PC-3 (cell line): Measurements from ENCODE around the gene WDR91. TPM values are rescaled to one million over a fixed set of nuclear protein-coding genes. Genes with fewer than 3 reads are reported as not detected.

ENCODE experiments used
- ATAC-seq: fragments of 200-7000 bp; cut with Tn5 transposase; 2 replicates; pipeline ENCODE4 v1.9.1; 2020; ENCODE audit warnings: mild to moderate bottlenecking, moderate library complexity
- BruUV-seq: library from RNA; stranded (reverse); fragments of 400-500 nt; replicated peaks from 2 replicates; lab custom pipeline; 2021; lab: Mats Ljungman, UMichigan
- CTCF ChIA-PET: fragments of 300-600 bp; sonication (Branson Sonifier 250); formaldehyde crosslinking; loops from one replicate; lab custom pipeline; 2022; ENCODE audit warnings: antibody characterized with exemption; lab: Charles Lee
- POLR2A ChIA-PET: fragments of 300-600 bp; sonication (Branson Sonifier 250); formaldehyde crosslinking; loops from one replicate; lab custom pipeline; 2022; ENCODE audit warnings: antibody characterized with exemption; ENCODE audit not compliant: unreplicated experiment; lab: Charles Lee
- DNase-seq: peaks from one replicate; pipeline ENCODE4 v3.0.0-alpha.2; 2015
- H2AFZ ChIP-seq: fragments of 300-600 bp; sonication (generic); 2 replicates; pipeline ENCODE4 v1.6.0; 2016; ENCODE audit warnings: antibody characterized with exemption, low read length
- H3F3A ChIP-seq: fragments of 300-600 bp; sonication (generic); one replicate; pipeline ENCODE4 v1.6.0; 2017; ENCODE audit warnings: antibody characterized with exemption, low read length, control low read depth, mild to moderate bottlenecking; ENCODE audit not compliant: unreplicated experiment
- H3K27ac ChIP-seq: fragments of 300-600 bp; sonication (generic); 2 replicates; pipeline ENCODE4 v1.5.1; 2016; ENCODE audit warnings: mild to moderate bottlenecking, low read length
- H3K27me3 ChIP-seq: fragments of 300-600 bp; sonication (generic); 2 replicates; pipeline ENCODE4 v1.6.1; 2016; ENCODE audit warnings: low read length, mixed read lengths
- H3K36me3 ChIP-seq: fragments of 300-600 bp; sonication (generic); 2 replicates; pipeline ENCODE4 v1.6.1; 2016; ENCODE audit warnings: low read depth, mixed run types, low read length, mixed read lengths
- H3K4me1 ChIP-seq: fragments of 300-600 bp; sonication (generic); 2 replicates; pipeline ENCODE4 v1.5.1; 2016; ENCODE audit warnings: low read length; ENCODE audit not compliant: insufficient read depth
- H3K4me2 ChIP-seq: fragments of 300-600 bp; sonication (generic); 2 replicates; pipeline ENCODE4 v1.6.0; 2016; ENCODE audit warnings: low read length
- H3K4me3 ChIP-seq: fragments of 300-600 bp; sonication (generic); 2 replicates; pipeline ENCODE4 v1.5.1; 2016; ENCODE audit warnings: mild to moderate bottlenecking, low read length, mixed read lengths
- H3K79me2 ChIP-seq: fragments of 300-600 bp; sonication (generic); 2 replicates; pipeline ENCODE4 v1.6.1; 2017; ENCODE audit warnings: low read length, mixed read lengths
- H3K9ac ChIP-seq: fragments of 300-600 bp; sonication (generic); 2 replicates; pipeline ENCODE4 v1.6.0; 2016; ENCODE audit warnings: mild to moderate bottlenecking, low read length
- H3K9me2 ChIP-seq: fragments of 300-600 bp; sonication (generic); replicated peaks from 2 replicates; pipeline ENCODE4 v1.6.1; 2016; ENCODE audit warnings: mixed run types, low read length, mixed read lengths
- H3K9me3 ChIP-seq: fragments of 300-600 bp; sonication (generic); 2 replicates; pipeline ENCODE4 v1.6.1; 2016; ENCODE audit warnings: low read length, mixed read lengths
- H4K20me1 ChIP-seq: fragments of 300-600 bp; sonication (generic); 2 replicates; pipeline ENCODE4 v1.6.1; 2016; ENCODE audit warnings: low read length, mixed read lengths
- EZH2 ChIP-seq: fragments of 300-600 bp; sonication (generic); IDR thresholded peaks from one replicate; pipeline ENCODE4 v1.6.1; 2017; ENCODE audit warnings: antibody characterized with exemption, mild to moderate bottlenecking, low read length; ENCODE audit not compliant: unreplicated experiment
- EZH2phosphoT487 ChIP-seq: fragments of 300-600 bp; sonication (generic); IDR thresholded peaks from 2 replicates; pipeline ENCODE4 v1.6.1; 2018; ENCODE audit warnings: mild to moderate bottlenecking, antibody characterized with exemption, low read length, borderline replicate concordance
- intact Hi-C: fragments of 100-400 bp; cut with micrococcal nuclease; formaldehyde crosslinking; loops from 2 replicates; pipeline ENCODE4 v1.9.0; 2023
- total RNA-seq: library from RNA; depleted of rRNA; stranded (reverse); fragments of >200 nt; gene quantifications from 2 replicates; pipeline ENCODE4 v1.2.3, GENCODE V29; 2014
- TF ChIP-seq, protein P1 (sequence below): fragments of 300-600 bp; sonication (generic); conservative IDR thresholded peaks from 2 replicates; pipeline ENCODE4 v1.5.1; 2017; ENCODE audit warnings: antibody characterized with exemption, low read depth, mild to moderate bottlenecking, low read length

Gene WDR91
- total RNA-seq, 1 experiment from 2014 or later = 12.3 TPM

DNA sequence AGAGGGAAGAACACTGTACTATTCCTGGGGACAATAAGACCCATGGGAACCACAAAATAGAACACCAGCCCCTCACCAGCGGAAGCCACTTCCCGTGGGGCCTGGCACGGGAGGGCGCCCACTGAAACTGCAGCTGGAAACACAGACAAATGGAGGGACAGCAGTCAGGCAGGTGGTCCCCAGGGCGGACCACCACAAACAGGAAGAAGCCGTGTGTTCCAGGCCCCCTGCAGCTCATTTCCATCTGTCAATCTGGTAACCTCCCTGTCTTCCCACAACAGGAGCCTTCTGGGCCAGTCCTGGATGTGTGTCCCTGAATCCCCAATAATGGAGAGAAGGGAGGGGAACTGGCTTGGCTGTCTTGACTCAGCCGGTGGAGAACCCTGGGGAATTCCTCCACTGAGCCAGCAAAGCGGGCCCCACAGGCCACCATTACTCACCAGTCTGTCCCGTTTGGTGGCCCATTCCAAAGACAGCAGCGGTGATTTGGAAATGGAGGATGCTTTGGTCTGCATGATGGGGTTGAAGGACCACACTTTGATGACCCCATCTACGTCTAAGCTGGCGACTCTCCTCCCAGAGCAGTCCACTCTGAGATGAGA is 16.7 kb downstream of the WDR91 start:
- CTCF ChIA-PET = no interaction called here
- Histone ChIP-seq H3F3A (no peaks in the 10 kb centered on the region), H3K27me3 (no peaks in the 10 kb centered on the region), H3K4me1 (no peaks in the 10 kb centered on the region), H3K9me3 (no peaks in the 10 kb centered on the region), H4K20me1 (no peaks in the 10 kb centered on the region), H3K4me3 (no peak overlapping the region), H2AFZ (no peak overlapping the region), H3K4me2 (no peak overlapping the region), H3K9me2 (no peaks in the 10 kb centered on the region), H3K36me3 (no peaks in the 10 kb centered on the region), H3K27ac (no peak overlapping the region), H3K9ac (no peak overlapping the region), H3K79me2 (no peaks in the 10 kb centered on the region)
- DNase-seq (no peak), ATAC-seq (no peak)
- no TSS peak for BruUV-seq
- intact Hi-C loops = no loop called here
- TF ChIP-seq, protein P1, sequence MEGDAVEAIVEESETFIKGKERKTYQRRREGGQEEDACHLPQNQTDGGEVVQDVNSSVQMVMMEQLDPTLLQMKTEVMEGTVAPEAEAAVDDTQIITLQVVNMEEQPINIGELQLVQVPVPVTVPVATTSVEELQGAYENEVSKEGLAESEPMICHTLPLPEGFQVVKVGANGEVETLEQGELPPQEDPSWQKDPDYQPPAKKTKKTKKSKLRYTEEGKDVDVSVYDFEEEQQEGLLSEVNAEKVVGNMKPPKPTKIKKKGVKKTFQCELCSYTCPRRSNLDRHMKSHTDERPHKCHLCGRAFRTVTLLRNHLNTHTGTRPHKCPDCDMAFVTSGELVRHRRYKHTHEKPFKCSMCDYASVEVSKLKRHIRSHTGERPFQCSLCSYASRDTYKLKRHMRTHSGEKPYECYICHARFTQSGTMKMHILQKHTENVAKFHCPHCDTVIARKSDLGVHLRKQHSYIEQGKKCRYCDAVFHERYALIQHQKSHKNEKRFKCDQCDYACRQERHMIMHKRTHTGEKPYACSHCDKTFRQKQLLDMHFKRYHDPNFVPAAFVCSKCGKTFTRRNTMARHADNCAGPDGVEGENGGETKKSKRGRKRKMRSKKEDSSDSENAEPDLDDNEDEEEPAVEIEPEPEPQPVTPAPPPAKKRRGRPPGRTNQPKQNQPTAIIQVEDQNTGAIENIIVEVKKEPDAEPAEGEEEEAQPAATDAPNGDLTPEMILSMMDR = no peak
- TF ChIP-seq EZH2 = no peak
- no peak for TF ChIP-seq EZH2phosphoT487
- POLR2A ChIA-PET = no interaction called here

DNA sequence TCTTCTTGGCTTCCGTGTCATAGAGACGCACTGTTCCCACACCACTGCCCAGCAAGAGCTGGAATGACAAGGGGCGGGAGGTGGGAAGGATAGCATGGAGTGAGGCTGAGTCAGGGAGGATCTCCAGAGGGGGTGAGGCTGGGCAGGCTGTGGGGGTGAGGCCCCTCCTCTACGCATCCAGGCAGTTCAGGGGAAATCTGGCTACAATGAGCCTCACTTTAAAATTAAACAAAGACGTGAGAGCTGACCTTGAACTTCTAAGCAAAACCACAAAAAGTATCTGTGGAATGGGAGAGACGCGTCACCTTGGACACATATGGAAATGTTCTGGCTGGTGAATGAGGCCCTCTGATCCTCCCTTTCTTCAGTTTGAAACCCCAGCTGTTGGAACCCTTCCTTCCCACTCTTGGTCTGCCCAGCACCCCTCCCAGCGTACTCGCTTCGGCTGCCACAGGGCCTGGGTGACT is 17.7 kb downstream of the WDR91 start:
- no TSS peak for BruUV-seq
- H3K4me1 ChIP-seq = no peaks in the 10 kb centered on the region
- POLR2A ChIA-PET = no interaction called here
- H3K4me2 ChIP-seq = no peak overlapping the region
- no peak overlapping the region for H3K27ac ChIP-seq
- no peaks in the 10 kb centered on the region for H3K27me3 ChIP-seq
- H2AFZ ChIP-seq = no peak overlapping the region
- H3K4me3 ChIP-seq = no peak overlapping the region
- H4K20me1 ChIP-seq = no peaks in the 10 kb centered on the region
- no peak for ATAC-seq
- H3K9me2 ChIP-seq = no peaks in the 10 kb centered on the region
- no peaks in the 10 kb centered on the region for H3K79me2 ChIP-seq
- TF ChIP-seq EZH2 (no peak), EZH2phosphoT487 (no peak)
- TF ChIP-seq, protein P1 = no peak
- no peak for DNase-seq
- no peaks in the 10 kb centered on the region for H3F3A ChIP-seq
- no peaks in the 10 kb centered on the region for H3K36me3 ChIP-seq
- CTCF ChIA-PET = no interaction called here
- no peaks in the 10 kb centered on the region for H3K9me3 ChIP-seq
- intact Hi-C loops = no loop called here
- no peak overlapping the region for H3K9ac ChIP-seq

DNA sequence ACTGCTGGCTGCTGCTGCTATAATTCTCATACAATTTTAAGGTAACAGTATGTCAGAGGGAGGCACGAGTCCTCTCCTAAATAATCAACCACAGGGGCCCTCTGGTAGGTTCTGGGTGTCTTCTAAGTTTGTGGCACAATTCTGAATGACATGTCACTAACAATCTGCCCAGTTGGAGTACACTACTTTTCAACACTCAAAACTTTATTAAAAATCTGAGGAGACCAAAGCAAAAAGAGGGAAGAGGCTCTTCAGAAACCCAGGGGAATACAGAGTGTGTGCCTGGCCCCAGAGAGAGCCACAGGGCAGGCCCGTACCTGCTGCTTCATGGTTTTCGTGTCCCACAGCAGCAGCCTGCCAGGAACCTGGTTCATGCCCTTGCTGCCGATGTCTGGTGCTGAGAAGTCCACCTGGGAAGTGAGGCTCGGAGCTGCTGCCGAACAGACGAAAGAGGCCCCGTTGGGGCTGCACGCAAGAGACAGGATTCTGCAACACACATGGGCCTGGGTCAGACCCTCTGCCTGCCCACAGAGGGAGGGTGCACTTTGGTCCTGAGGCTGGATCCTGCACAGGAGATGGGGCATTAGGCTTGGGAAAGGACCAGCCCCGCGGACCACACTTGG is 18.3 kb downstream of the WDR91 start:
- H3K4me2 ChIP-seq = no peak overlapping the region

More for the DNA sequence above, 18.3 kb downstream of the WDR91 start:
- intact Hi-C loops = no loop called here
- TF ChIP-seq EZH2 = no peak
- no peak for TF ChIP-seq EZH2phosphoT487
- TF ChIP-seq, protein P1 = no peak
- H3K9me2 ChIP-seq = no peaks in the 10 kb centered on the region
- no peak overlapping the region for H2AFZ ChIP-seq
- no peaks in the 10 kb centered on the region for H3K9me3 ChIP-seq
- CTCF ChIA-PET = no interaction called here
- no peaks in the 10 kb centered on the region for H3K36me3 ChIP-seq
- POLR2A ChIA-PET = no interaction called here
- ATAC-seq (no peak), DNase-seq (no peak)
- H3K4me3 ChIP-seq = no peak overlapping the region
- H3F3A ChIP-seq = no peaks in the 10 kb centered on the region
- no peak overlapping the region for H3K27ac ChIP-seq
- BruUV-seq = no TSS peak
- H3K4me1 ChIP-seq = no peaks in the 10 kb centered on the region
- H3K9ac ChIP-seq = no peak overlapping the region
- H4K20me1 ChIP-seq = no peaks in the 10 kb centered on the region
- no peaks in the 10 kb centered on the region for H3K27me3 ChIP-seq
- H3K79me2 ChIP-seq = no peaks in the 10 kb centered on the region
